Transverse colon (tissue), 4 donors: Measurements from ENCODE around the gene NEK7.
"Not testable (repeated sequence)": the region's sequence is repeated elsewhere in the genome, so short reads cannot be mapped to it uniquely, and the experiment has no call there.

Experiments used
- EP300 ChIP-seq: sonication (generic); formaldehyde crosslinking; IDR thresholded peaks from one replicate; pipeline ENCODE4 v1.6.1; 2017; ENCODE audit warnings: antibody characterized with exemption, low read depth
- POLR2A ChIP-seq: fragments of 450-650 bp; IDR thresholded peaks from one replicate; pipeline ENCODE4 v1.6.1; 2016; ENCODE audit warnings: antibody characterized with exemption, mild to moderate bottlenecking, moderate library complexity
- POLR2AphosphoS5 ChIP-seq, 3 donors: sonication (generic); formaldehyde crosslinking; IDR thresholded peaks; one replicate each; pipeline ENCODE4 v1.6.1; 2016; ENCODE audit warnings: antibody characterized with exemption in 3 of 3
- TF ChIP-seq, protein P1 (sequence below), 5 experiments: fragments of 200-600 bp in 3 of 5; fragments of 450-650 bp in 2 of 5; sonication (generic) in 3 of 5; IDR thresholded peaks; 1 replicate in 2 of 5; 2 replicates in 3 of 5; pipeline ENCODE4 v1.5.1; 2016 to 2017; ENCODE audit warnings: antibody characterized with exemption in 5 of 5, inconsistent platforms in 3 of 5, mild to moderate bottlenecking in 2 of 5, moderate library complexity in 1 of 5

DNA sequence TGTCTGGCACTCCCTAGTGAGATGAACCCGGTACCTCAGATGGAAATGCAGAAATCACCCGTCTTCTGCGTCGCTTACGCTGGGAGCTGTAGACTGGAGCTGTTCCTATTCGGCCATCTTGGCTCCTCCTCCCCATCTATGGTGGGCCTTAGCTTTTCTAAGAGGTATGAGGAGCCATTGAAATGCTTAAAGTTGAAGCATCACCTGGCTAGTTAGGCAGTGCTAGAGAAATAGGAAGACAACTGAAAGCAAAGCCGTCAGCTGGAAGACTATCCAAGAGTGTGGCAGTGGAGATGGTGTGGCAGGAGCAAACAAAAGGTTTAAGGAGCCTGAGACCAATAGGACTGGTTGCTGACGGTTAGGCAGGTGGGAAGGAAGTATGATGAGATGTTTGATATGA is 158.5 kb downstream of the NEK7 start:
- TF ChIP-seq, protein P1, sequence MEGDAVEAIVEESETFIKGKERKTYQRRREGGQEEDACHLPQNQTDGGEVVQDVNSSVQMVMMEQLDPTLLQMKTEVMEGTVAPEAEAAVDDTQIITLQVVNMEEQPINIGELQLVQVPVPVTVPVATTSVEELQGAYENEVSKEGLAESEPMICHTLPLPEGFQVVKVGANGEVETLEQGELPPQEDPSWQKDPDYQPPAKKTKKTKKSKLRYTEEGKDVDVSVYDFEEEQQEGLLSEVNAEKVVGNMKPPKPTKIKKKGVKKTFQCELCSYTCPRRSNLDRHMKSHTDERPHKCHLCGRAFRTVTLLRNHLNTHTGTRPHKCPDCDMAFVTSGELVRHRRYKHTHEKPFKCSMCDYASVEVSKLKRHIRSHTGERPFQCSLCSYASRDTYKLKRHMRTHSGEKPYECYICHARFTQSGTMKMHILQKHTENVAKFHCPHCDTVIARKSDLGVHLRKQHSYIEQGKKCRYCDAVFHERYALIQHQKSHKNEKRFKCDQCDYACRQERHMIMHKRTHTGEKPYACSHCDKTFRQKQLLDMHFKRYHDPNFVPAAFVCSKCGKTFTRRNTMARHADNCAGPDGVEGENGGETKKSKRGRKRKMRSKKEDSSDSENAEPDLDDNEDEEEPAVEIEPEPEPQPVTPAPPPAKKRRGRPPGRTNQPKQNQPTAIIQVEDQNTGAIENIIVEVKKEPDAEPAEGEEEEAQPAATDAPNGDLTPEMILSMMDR (IDR thresholded peaks at IDR 0.05), result not testable (repeated sequence)
- TF ChIP-seq EP300; POLR2AphosphoS5 (IDR thresholded peaks at IDR 0.05); POLR2A: not testable (repeated sequence)
